Mesenchymal stem cell (in vitro differentiated cells and primary cell): ENCODE measurements around the gene KLHDC7B.

Experiments used
- DNase-seq: peaks from one replicate; pipeline ENCODE4 v3.0.0-alpha.2; 2013
- H2AFZ ChIP-seq: one replicate; pipeline ENCODE4 v1.6.1; 2013; ENCODE audit warnings: low read depth, mild to moderate bottlenecking, control low read depth, inconsistent platforms, low read length, moderate library complexity
- H2AK5ac ChIP-seq: 2 replicates; pipeline ENCODE4 v1.6.1; 2013; ENCODE audit warnings: low read length, moderate library complexity, mild to moderate bottlenecking, inconsistent platforms; ENCODE audit not compliant: severe bottlenecking
- H2BK120ac ChIP-seq: one replicate; pipeline ENCODE4 v1.6.1; 2013; ENCODE audit warnings: low read depth, mild to moderate bottlenecking, inconsistent platforms, low read length, moderate library complexity
- H2BK12ac ChIP-seq, 2 experiments: one replicate each; pipeline ENCODE4 v1.6.1; 2013; ENCODE audit warnings: inconsistent platforms in 2 of 2, low read length in 2 of 2, mild to moderate bottlenecking in 2 of 2, moderate library complexity in 2 of 2, control low read depth in 1 of 2
- H2BK15ac ChIP-seq: one replicate; pipeline ENCODE4 v1.6.1; 2013; ENCODE audit warnings: mild to moderate bottlenecking, low read depth, inconsistent platforms; ENCODE audit not compliant: poor library complexity, severe bottlenecking
- H2BK5ac ChIP-seq: 2 replicates; pipeline ENCODE4 v1.6.1; 2013; ENCODE audit warnings: low read depth, mild to moderate bottlenecking, low read length, control low read depth, inconsistent platforms; ENCODE audit not compliant: poor library complexity, severe bottlenecking
- H3K14ac ChIP-seq, 2 experiments: one replicate each; pipeline ENCODE4 v1.6.1; 2013; ENCODE audit warnings: inconsistent platforms in 2 of 2, low read length in 2 of 2, control low read depth in 1 of 2, mild to moderate bottlenecking in 1 of 2, moderate library complexity in 1 of 2
- H3K18ac ChIP-seq, 2 experiments: one replicate each; pipeline ENCODE4 v1.6.1; 2013; ENCODE audit warnings: inconsistent platforms in 2 of 2, low read length in 2 of 2, control low read depth in 1 of 2, low read depth in 1 of 2, mild to moderate bottlenecking in 1 of 2
- H3K23ac ChIP-seq, 2 experiments: one replicate each; pipeline ENCODE4 v1.6.1; 2013; ENCODE audit warnings: inconsistent platforms in 2 of 2, low read length in 2 of 2, mild to moderate bottlenecking in 2 of 2, moderate library complexity in 2 of 2, control low read depth in 1 of 2
- H3K27ac ChIP-seq: 2 replicates; pipeline ENCODE4 v1.5.1; 2013; ENCODE audit warnings: mild to moderate bottlenecking, moderate library complexity, low read length, control low read depth, inconsistent platforms; ENCODE audit not compliant: poor library complexity, severe bottlenecking
- H3K27me3 ChIP-seq, 2 experiments: 2 replicates each; pipeline versions ENCODE4 v1.6.1 to v1.7.0; 2013; ENCODE audit warnings: low read length in 2 of 2, mild to moderate bottlenecking in 2 of 2, moderate library complexity in 2 of 2, control low read depth in 1 of 2, inconsistent platforms in 1 of 2; ENCODE audit not compliant: control insufficient read depth in 1 of 2, insufficient read depth in 1 of 2
- H3K36me3 ChIP-seq, 2 experiments: 2 replicates each; pipeline versions ENCODE4 v1.6.1 to v1.7.0; 2013; ENCODE audit warnings: low read length in 2 of 2, control low read depth in 1 of 2, inconsistent platforms in 1 of 2, low read depth in 1 of 2, mild to moderate bottlenecking in 1 of 2; ENCODE audit not compliant: insufficient read depth in 2 of 2, control insufficient read depth in 1 of 2
- H3K4ac ChIP-seq, 2 experiments: one replicate each; pipeline ENCODE4 v1.6.1; 2013; ENCODE audit warnings: inconsistent platforms in 2 of 2, low read length in 2 of 2, mild to moderate bottlenecking in 2 of 2, moderate library complexity in 2 of 2, control low read depth in 1 of 2, low read depth in 1 of 2
- H3K4me1 ChIP-seq: 2 replicates; pipeline ENCODE4 v1.6.1; 2013; ENCODE audit warnings: low read depth, low read length, control low read depth; ENCODE audit not compliant: control insufficient read depth, insufficient read depth
- H3K4me2 ChIP-seq: 2 replicates; pipeline ENCODE4 v1.6.1; 2013; ENCODE audit warnings: low read length, mild to moderate bottlenecking, inconsistent platforms; ENCODE audit not compliant: poor library complexity, severe bottlenecking
- H3K4me3 ChIP-seq, 2 experiments: 2 replicates each; pipeline versions ENCODE4 v1.5.1 to v1.7.0; 2013; ENCODE audit warnings: low read length in 2 of 2, mild to moderate bottlenecking in 2 of 2, control low read depth in 1 of 2, low read depth in 1 of 2; ENCODE audit not compliant: insufficient read depth in 1 of 2
- H3K79me1 ChIP-seq: replicated peaks from 2 replicates; pipeline ENCODE4 v1.6.1; 2013; ENCODE audit warnings: mild to moderate bottlenecking, control low read depth, low read length, inconsistent platforms; ENCODE audit not compliant: poor library complexity, severe bottlenecking
- H3K9ac ChIP-seq: 2 replicates; pipeline ENCODE4 v1.7.0; 2013; ENCODE audit warnings: mild to moderate bottlenecking, low read length, moderate library complexity
- H3K9me3 ChIP-seq: 2 replicates; pipeline ENCODE4 v1.7.0; 2013; ENCODE audit warnings: mild to moderate bottlenecking, low read length; ENCODE audit not compliant: control insufficient read depth
- H4K8ac ChIP-seq: one replicate; pipeline ENCODE4 v1.6.1; 2013; ENCODE audit warnings: inconsistent platforms, mild to moderate bottlenecking, low read length, moderate library complexity
- H4K91ac ChIP-seq: one replicate; pipeline ENCODE4 v1.6.1; 2013; ENCODE audit warnings: mild to moderate bottlenecking, low read length, inconsistent platforms
- WGBS: methylation state at CpG from one replicate; pipeline ENCODE4 v1.1.7; 2013; ENCODE audit warnings: mixed read lengths; 5-methylcytosine and 5-hydroxymethylcytosine counted together

Gene KLHDC7B

DNA sequence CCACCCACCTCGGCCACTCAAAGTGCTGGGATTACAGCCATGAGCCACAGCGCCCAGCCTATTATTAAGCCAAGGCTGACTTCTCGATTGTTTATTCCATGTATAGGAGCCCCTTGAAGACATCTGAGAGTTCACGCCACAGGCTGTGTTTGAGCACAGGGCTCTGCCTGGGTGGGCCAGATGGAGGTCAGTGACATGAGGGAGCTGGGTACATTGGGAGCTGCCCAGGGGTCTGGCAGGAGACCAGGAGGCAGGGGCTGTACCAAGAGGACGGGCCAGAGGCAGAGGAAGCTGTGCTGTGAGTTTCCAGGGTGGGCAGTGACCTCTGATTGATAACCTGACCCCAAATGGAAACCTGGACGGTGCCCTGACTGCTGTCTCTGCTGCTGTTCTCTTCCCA lies 43.6 kb upstream of the KLHDC7B start:
- Histone ChIP-seq H3K27ac (no peak overlapping the region), H3K4me3 (no peak overlapping the region), H4K91ac (no peak overlapping the region), H2BK5ac (no peak overlapping the region), H2AK5ac (no peak overlapping the region), H3K79me1 (peaks cover 26% of the 10 kb centered on the region), H2BK12ac (no peak overlapping the region), H3K4me1 (peaks cover 15% of the 10 kb centered on the region), H3K9me3 (no peaks in the 10 kb centered on the region), H3K4me2 (no peak overlapping the region), H3K9ac (no peak overlapping the region), H3K23ac (no peak overlapping the region), H4K8ac (no peak overlapping the region), H3K18ac (no peak overlapping the region), H3K4ac (no peak overlapping the region), H2BK120ac (no peak overlapping the region), H3K27me3 (no peaks in the 10 kb centered on the region), H3K14ac (no peak overlapping the region), H2AFZ (no peak overlapping the region), H2BK15ac (no peak overlapping the region), H3K36me3 (peaks cover 29 to 51% of the 10 kb centered on the region in 2 experiments)
- 95% methylated on average over 6 of the region's 6 CpGs for WGBS
- no peak for DNase-seq

DNA sequence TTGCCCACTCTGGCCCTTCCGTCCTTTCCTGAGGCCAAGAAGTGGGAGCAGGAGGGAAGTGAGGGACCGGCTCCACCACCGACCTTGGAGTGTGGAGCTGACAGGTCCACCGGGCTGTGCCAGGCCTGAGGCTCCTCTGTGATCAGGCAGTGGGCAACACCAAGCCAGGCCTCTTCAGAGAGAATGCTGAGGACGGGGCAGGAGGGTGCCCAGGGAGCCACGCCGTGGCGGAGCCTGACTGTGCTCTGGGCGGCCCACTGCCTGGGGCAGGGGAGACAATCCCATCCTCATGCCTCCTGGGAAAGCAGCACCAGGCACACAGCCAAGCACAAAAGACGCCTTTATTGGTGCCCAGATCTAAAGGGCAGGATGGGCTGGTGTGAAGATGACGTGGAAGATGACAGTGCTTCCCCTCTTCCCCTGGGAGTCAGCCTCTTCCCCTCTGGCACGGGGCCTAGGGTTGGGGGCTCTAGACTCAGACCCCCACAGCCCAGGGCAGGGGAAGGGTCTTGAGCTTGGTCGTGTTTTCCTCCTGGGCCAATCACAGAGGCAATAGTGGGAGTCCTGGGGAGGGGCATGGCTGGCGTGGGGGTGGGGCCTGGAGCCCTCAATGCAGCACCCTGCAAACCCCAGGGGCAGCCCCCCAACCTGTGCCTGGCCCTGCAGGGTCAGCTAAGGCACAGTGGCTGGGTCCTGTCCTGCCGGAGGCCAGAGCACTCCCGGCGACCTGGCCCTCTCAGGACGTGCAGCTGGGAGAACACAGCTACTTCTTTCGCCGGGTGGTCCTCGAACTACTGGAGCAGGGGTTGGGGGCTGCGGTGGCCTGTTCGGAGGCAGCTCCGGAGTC lies 42.8 kb upstream of the KLHDC7B start:
- no peak overlapping the region for H2BK120ac ChIP-seq
- 93% methylated on average over 23 of the region's 24 CpGs for WGBS
- peaks cover 26% of the 10 kb centered on the region for H3K79me1 ChIP-seq
- no peaks in the 10 kb centered on the region for H3K27me3 ChIP-seq
- H3K27ac ChIP-seq = no peak overlapping the region
- no peak overlapping the region for H3K4me2 ChIP-seq
- no peak overlapping the region for H3K4ac ChIP-seq
- H2BK15ac ChIP-seq = no peak overlapping the region
- H3K9me3 ChIP-seq = no peaks in the 10 kb centered on the region
- no peak overlapping the region for H2AK5ac ChIP-seq
- H2BK12ac ChIP-seq = no peak overlapping the region
- H3K14ac ChIP-seq = no peak overlapping the region
- H3K9ac ChIP-seq = no peak overlapping the region
- peaks cover 15% of the 10 kb centered on the region for H3K4me1 ChIP-seq
- H4K8ac ChIP-seq = no peak overlapping the region
- DNase-seq = no peak
- H3K4me3 ChIP-seq = no peak overlapping the region
- no peak overlapping the region for H2BK5ac ChIP-seq
- H3K23ac ChIP-seq = no peak overlapping the region
- no peak overlapping the region for H2AFZ ChIP-seq
- H4K91ac ChIP-seq = no peak overlapping the region
- no peak overlapping the region for H3K18ac ChIP-seq
- peaks cover 29 to 51% of the 10 kb centered on the region in 2 experiments for H3K36me3 ChIP-seq

DNA sequence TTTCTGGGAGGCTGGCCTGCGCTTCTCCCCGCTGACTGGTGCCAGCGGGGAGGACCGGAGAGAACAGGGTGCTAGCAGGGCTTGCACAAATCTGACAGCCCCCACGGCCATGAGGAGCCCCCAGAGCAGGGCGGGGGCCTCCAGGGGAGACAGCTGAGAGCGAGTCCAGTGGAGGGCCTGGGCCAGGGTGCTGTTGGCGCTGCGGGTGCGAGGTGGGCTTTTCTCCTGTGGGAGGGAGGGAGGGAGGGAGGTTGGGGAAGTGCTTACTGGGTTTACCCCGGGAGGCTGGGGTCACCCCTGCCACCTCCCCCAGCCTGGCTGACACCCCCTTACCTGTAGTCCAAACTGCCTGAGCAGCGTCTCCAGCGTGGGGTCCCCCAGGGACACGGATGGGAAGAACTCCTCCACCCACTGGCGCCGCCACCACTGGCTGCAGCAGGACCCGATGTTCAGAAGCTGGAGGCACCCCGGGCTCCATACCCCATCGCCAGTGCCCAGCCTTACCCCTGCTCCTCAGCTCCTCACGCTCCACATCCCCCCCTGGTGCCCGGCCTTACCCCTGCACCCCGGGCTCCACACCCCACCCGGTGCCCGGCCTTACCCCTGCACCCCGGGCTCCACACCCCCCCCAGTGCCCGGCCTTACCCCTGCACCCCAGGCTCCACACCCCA lies 42.1 kb upstream of the KLHDC7B start:
- Histone ChIP-seq H3K4me2 (no peak overlapping the region), H3K9ac (no peak overlapping the region), H2BK5ac (no peak overlapping the region), H3K4me1 (peaks cover 14% of the 10 kb centered on the region), H2BK12ac (no peak overlapping the region), H3K27me3 (no peaks in the 10 kb centered on the region), H2BK120ac (no peak overlapping the region), H2AFZ (no peak overlapping the region), H4K91ac (no peak overlapping the region), H2AK5ac (no peak overlapping the region), H3K9me3 (no peaks in the 10 kb centered on the region), H2BK15ac (no peak overlapping the region), H3K79me1 (peaks cover 26% of the 10 kb centered on the region), H3K4ac (no peak overlapping the region), H3K36me3 (peaks cover 29 to 51% of the 10 kb centered on the region in 2 experiments), H4K8ac (no peak overlapping the region), H3K18ac (no peak overlapping the region), H3K27ac (no peak overlapping the region), H3K14ac (no peak overlapping the region), H3K23ac (no peak overlapping the region), H3K4me3 (no peak overlapping the region)
- 94% methylated on average over 15 of the region's 26 CpGs for WGBS
- no peak for DNase-seq

DNA sequence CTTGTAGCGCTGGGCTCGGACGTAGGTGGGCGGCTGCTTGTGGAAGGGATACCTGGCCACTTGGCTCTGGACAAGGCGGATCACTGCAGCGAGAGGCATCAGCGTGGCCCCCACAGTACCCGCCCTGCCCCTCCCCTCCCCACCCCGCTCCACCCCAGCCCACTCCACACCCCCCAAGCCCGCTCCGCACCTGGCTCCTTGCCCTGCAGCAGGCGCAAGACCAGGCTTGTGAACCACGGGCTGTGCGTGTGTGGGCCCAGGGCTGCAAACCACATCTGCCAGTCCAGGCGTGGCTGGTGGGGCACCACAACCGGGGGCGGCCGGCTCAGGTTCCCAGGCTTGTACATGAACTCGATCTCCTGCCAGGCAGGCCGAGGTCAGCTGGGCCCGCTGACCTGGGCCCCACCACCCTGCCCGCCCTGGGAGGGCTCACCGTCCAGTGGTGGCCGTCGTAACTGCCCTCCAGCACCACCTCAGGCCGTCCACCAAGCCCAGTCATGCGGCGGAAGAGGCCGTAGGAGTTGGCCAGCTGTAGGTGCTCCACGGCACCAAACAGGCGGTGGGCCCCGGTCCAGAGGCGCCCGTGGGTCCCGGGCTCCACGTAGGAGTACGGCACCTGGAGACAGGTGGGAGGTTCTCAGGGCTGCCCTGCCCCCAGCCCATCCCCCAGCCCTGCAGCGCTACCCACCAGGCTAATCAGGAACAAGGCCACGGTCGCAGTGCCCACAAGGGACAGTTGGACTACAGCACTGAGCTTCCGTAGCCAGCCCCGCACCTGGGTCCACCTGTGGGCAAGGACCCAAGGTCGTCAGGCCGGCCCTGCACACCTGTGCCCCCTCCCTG lies 41.1 kb upstream of the KLHDC7B start:
- Histone ChIP-seq H4K91ac (no peak overlapping the region), H3K36me3 (peaks cover 29 to 51% of the 10 kb centered on the region in 2 experiments), H3K4me2 (no peak overlapping the region), H2BK120ac (no peak overlapping the region), H3K4me3 (no peak overlapping the region), H3K4ac (no peak overlapping the region), H2AK5ac (no peak overlapping the region), H3K4me1 (peaks cover 14% of the 10 kb centered on the region), H4K8ac (no peak overlapping the region), H3K14ac (no peak overlapping the region), H3K27ac (no peak overlapping the region), H2BK15ac (no peak overlapping the region), H2AFZ (no peak overlapping the region), H3K27me3 (no peaks in the 10 kb centered on the region), H2BK5ac (no peak overlapping the region), H2BK12ac (no peak overlapping the region), H3K9me3 (no peaks in the 10 kb centered on the region), H3K23ac (no peak overlapping the region), H3K18ac (no peak overlapping the region), H3K9ac (no peak overlapping the region), H3K79me1 (peaks cover 26% of the 10 kb centered on the region)
- 95% methylated on average over 38 of the region's 44 CpGs for WGBS
- DNase-seq = no peak
